Hair follicular keratinocyte (primary cell): ENCODE data around the gene RPSA. TPM values are rescaled to one million over a fixed set of nuclear protein-coding genes. Genes with fewer than 3 reads are reported as not detected.

Experiments used
- total RNA-seq: library from RNA; depleted of rRNA; stranded (reverse); fragments of >200 nt; gene quantifications from 2 replicates; pipeline ENCODE4 v1.2.3, GENCODE V29; 2015

Gene RPSA
- total RNA-seq: 2,555 and 2,813 TPM in 2 replicates

DNA sequence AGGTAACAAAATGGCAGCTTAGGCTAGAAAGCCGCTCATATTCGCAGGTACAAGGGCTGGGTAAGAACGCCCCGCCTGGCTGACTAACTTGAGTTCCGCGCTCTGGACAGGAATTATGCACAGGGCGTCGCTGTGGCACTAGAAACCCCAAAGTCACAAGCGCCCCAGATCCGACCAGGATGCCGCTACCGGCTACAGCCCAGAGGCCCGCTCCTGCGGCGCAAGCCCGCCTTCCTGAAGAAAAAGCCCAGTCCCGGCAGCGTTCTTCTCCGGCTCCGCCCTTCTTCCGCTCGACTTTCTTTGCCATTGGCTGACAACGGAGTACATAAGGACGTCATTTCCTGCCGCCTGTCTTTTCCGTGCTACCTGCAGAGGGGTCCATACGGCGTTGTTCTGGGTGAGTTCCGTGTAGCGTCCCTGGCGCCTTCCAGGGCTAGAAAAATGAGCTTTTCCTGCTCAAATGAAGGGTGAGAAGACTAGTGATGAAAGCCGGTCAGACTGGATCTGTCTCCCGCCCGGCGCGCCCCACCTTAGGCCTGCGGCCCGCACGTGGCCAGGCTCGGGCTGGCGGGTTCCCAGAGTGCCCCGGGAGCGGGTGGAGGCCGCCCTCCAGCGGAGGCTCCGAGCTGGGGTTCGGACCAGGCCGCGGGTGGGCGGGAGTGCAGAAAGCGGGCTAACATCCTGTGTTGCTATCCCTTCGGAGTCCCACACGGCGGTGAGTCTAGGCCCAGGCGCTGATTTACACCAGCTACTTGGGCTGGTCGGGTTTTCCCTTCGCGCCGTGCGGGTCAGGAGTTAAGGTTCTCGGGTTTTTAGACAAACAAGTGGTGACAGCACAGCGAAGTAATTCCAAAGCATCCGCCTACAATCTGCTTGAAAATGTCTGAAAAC is at the start of gene RPSA:
TSS of gene RPSA (plus strand) at position 353 of the 891 bp plus-strand sequence. CDS start 934 bp downstream, outside the sequence.

GRCh38 chr3:39383045-39383880 is 23.3 kb upstream of the RPSA start, which contains the start of gene SLC25A38:
SLC25A38 (plus strand) TSS chr3:39383370; CDS start chr3:39383725, 355 bp downstream.

Other genes with a start within 250 kb of the RPSA start
- not detected in 2 replicates for gene XIRP1, start 214.1 kb upstream of the RPSA start, total RNA-seq
- gene CX3CR1, start 126.7 kb upstream of the RPSA start, total RNA-seq: not detected in 2 replicates
- gene CCR8, start 77.0 kb upstream of the RPSA start, total RNA-seq: not detected in 2 replicates
- gene SLC25A38, start 23.4 kb upstream of the RPSA start, total RNA-seq: 25.7 and 29.1 TPM in 2 replicates
- not detected in 2 replicates for gene MOBP, start 61.0 kb downstream of the RPSA start, total RNA-seq